Endodermal cell (in vitro differentiated cells): ENCODE measurements around the gene VAV1. TPM values are rescaled to one million over a fixed set of nuclear protein-coding genes. Genes with fewer than 3 reads are reported as not detected.

Experiments used
- DNase-seq: peaks from one replicate; pipeline ENCODE4 v3.0.0-alpha.2; 2017
- H3K27ac ChIP-seq: 2 replicates; pipeline ENCODE4 v1.5.1; 2013; ENCODE audit warnings: mild to moderate bottlenecking, low read depth, low read length, moderate library complexity
- H3K27me3 ChIP-seq: 2 replicates; pipeline ENCODE4 v1.6.1; 2013; ENCODE audit warnings: mild to moderate bottlenecking, low read length, moderate library complexity; ENCODE audit not compliant: insufficient read depth, control insufficient read depth, poor library complexity, severe bottlenecking
- H3K36me3 ChIP-seq: 2 replicates; pipeline ENCODE4 v1.7.0; 2013; ENCODE audit warnings: mild to moderate bottlenecking, low read length, moderate library complexity; ENCODE audit not compliant: control insufficient read depth, insufficient read depth
- H3K4me1 ChIP-seq: one replicate; pipeline ENCODE4 v1.7.0; 2013; ENCODE audit warnings: low read length; ENCODE audit not compliant: control insufficient read depth, insufficient read depth
- H3K4me3 ChIP-seq: 2 replicates; pipeline ENCODE4 v1.5.1; 2013; ENCODE audit warnings: mild to moderate bottlenecking, low read length, moderate library complexity
- H3K9ac ChIP-seq: 2 replicates; pipeline ENCODE4 v1.6.1; 2013; ENCODE audit warnings: mild to moderate bottlenecking, low read length, moderate library complexity; ENCODE audit not compliant: poor library complexity, severe bottlenecking; ENCODE audit errors: extremely low read depth
- H3K9me3 ChIP-seq: 2 replicates; pipeline ENCODE4 v1.6.1; 2013; ENCODE audit warnings: mild to moderate bottlenecking, low read length, moderate library complexity; ENCODE audit not compliant: control insufficient read depth
- H3K27ac Mint-ChIP-seq: 2 replicates; pipeline ENCODE4 v1.8.0; 2020; ENCODE audit warnings: mixed read lengths
- H3K27me3 Mint-ChIP-seq: 2 replicates; pipeline ENCODE4 v1.8.0; 2021; ENCODE audit warnings: mild to moderate bottlenecking, mixed read lengths; ENCODE audit not compliant: insufficient read depth
- H3K36me3 Mint-ChIP-seq: 2 replicates; pipeline ENCODE4 v1.8.0; 2020; ENCODE audit warnings: low read depth, mixed read lengths
- H3K4me1 Mint-ChIP-seq: 2 replicates; pipeline ENCODE4 v1.8.0; 2020; ENCODE audit warnings: mixed read lengths
- H3K4me3 Mint-ChIP-seq: 2 replicates; pipeline ENCODE4 v1.8.0; 2020; ENCODE audit warnings: mild to moderate bottlenecking, moderate library complexity, mixed read lengths
- H3K9me3 Mint-ChIP-seq: 2 replicates; pipeline ENCODE4 v1.8.0; 2020; ENCODE audit warnings: mild to moderate bottlenecking, mixed read lengths
- CTCF ChIP-seq: fragments of 200-600 bp; sonication (generic); conservative IDR thresholded peaks from 2 replicates; pipeline ENCODE4 v1.5.0; 2021; ENCODE audit warnings: antibody characterized with exemption, mild to moderate bottlenecking
- WGBS, 2 experiments: methylation state at CpG; one replicate each; pipeline versions ENCODE4 v1.1.5 to v1.1.7; 2013; ENCODE audit warnings: missing lambda C conversion rate in 2 of 2, mixed read lengths in 1 of 2; ENCODE audit not compliant: insufficient coverage in 1 of 2, insufficient read length in 1 of 2; 5-methylcytosine and 5-hydroxymethylcytosine counted together
- total RNA-seq, 2 donors: library from RNA; stranded (reverse); fragmentation: NEBNext Ultra II Directional in 1 of 2; extraction: Animal tissue kit (Norgen Biotek cat#: 25700) in 1 of 2; gene quantifications; 2 replicates in 1 of 2; 3 replicates in 1 of 2; pipeline ENCODE4 v1.2.1, GENCODE V29; 2021

VAV1 gene
- total RNA-seq, 2 donors from 2014 or later, result not detected

GRCh38 chr19:6849876-6850275 lies 77.4 kb downstream of the VAV1 start:
- WGBS, 2 experiments, result 81 to 96% methylated on average over 2 of the region's 2 CpGs
- Mint-ChIP-seq H3K4me3 (no peak overlapping the region), H3K27ac (no peak overlapping the region), H3K9me3 (peaks cover 8% of the 10 kb centered on the region), H3K27me3 (peaks cover 6% of the 10 kb centered on the region), H3K4me1 (no peaks in the 10 kb centered on the region), H3K36me3 (no peaks in the 10 kb centered on the region)
- no peak for TF ChIP-seq CTCF
- Histone ChIP-seq H3K4me3 (no peak overlapping the region), H3K9me3 (peaks cover 46% of the 10 kb centered on the region), H3K27ac (no peak overlapping the region), H3K9ac (no peak overlapping the region), H3K36me3 (no peaks in the 10 kb centered on the region), H3K4me1 (no peaks in the 10 kb centered on the region), H3K27me3 (no peaks in the 10 kb centered on the region)
- no peak for DNase-seq

- Mint-ChIP-seq H3K27ac (no peak overlapping the region), H3K36me3 (no peaks in the 10 kb centered on the region), H3K9me3 (peaks cover 12% of the 10 kb centered on the region), H3K4me1 (no peaks in the 10 kb centered on the region), H3K27me3 (peaks cover 6% of the 10 kb centered on the region), H3K4me3 (no peak overlapping the region)
- Histone ChIP-seq H3K36me3 (no peaks in the 10 kb centered on the region), H3K27ac (no peak overlapping the region), H3K27me3 (no peaks in the 10 kb centered on the region), H3K9me3 (peaks cover 51% of the 10 kb centered on the region), H3K4me3 (no peak overlapping the region), H3K4me1 (no peaks in the 10 kb centered on the region), H3K9ac (no peak overlapping the region)
- TF ChIP-seq CTCF, result no peak
- WGBS, 2 experiments, result 27 to 60% methylated on average over 1 of the region's 1 CpG
- DNase-seq, result no peak
These were observed 78.9 kb downstream of the VAV1 start for GRCh38 chr19:6851359-6851758.

GRCh38 chr19:6852001-6852400 lies 79.5 kb downstream of the VAV1 start:
- no peak overlapping the region for H3K27ac ChIP-seq
- H3K36me3 Mint-ChIP-seq, result no peaks in the 10 kb centered on the region
- no peaks in the 10 kb centered on the region for H3K4me1 Mint-ChIP-seq
- no peak for DNase-seq
- H3K9me3 ChIP-seq, result peaks cover 51% of the 10 kb centered on the region
- no peaks in the 10 kb centered on the region for H3K27me3 ChIP-seq
- peaks cover 6% of the 10 kb centered on the region for H3K27me3 Mint-ChIP-seq
- WGBS, 2 experiments, result 47 to 67% methylated on average over 1 of the region's 1 CpG
- no peak overlapping the region for H3K4me3 Mint-ChIP-seq
- peaks cover 12% of the 10 kb centered on the region for H3K9me3 Mint-ChIP-seq
- H3K4me3 ChIP-seq, result no peak overlapping the region
- no peak overlapping the region for H3K9ac ChIP-seq
- H3K4me1 ChIP-seq, result no peaks in the 10 kb centered on the region
- no peak for TF ChIP-seq CTCF
- no peaks in the 10 kb centered on the region for H3K36me3 ChIP-seq
- no peak overlapping the region for H3K27ac Mint-ChIP-seq
